PC-3 (cell line): Measurements from ENCODE around the gene KCNQ1OT1. TPM values are rescaled to one million over a fixed set of nuclear protein-coding genes. Genes with fewer than 3 reads are reported as not detected.

Experiments
- ATAC-seq: fragments of 200-7000 bp; cut with Tn5 transposase; 2 replicates; pipeline ENCODE4 v1.9.1; 2020; ENCODE audit warnings: mild to moderate bottlenecking, moderate library complexity
- BruUV-seq: library from RNA; stranded (reverse); fragments of 400-500 nt; replicated peaks from 2 replicates; lab custom pipeline; 2021; lab: Mats Ljungman, UMichigan
- CTCF ChIA-PET: fragments of 300-600 bp; sonication (Branson Sonifier 250); formaldehyde crosslinking; loops from one replicate; lab custom pipeline; 2022; ENCODE audit warnings: antibody characterized with exemption; lab: Charles Lee
- POLR2A ChIA-PET: fragments of 300-600 bp; sonication (Branson Sonifier 250); formaldehyde crosslinking; loops from one replicate; lab custom pipeline; 2022; ENCODE audit warnings: antibody characterized with exemption; ENCODE audit not compliant: unreplicated experiment; lab: Charles Lee
- DNase-seq: peaks from one replicate; pipeline ENCODE4 v3.0.0-alpha.2; 2015
- H2AFZ ChIP-seq: fragments of 300-600 bp; sonication (generic); 2 replicates; pipeline ENCODE4 v1.6.0; 2016; ENCODE audit warnings: antibody characterized with exemption, low read length
- H3F3A ChIP-seq: fragments of 300-600 bp; sonication (generic); one replicate; pipeline ENCODE4 v1.6.0; 2017; ENCODE audit warnings: antibody characterized with exemption, low read length, control low read depth, mild to moderate bottlenecking; ENCODE audit not compliant: unreplicated experiment
- H3K27ac ChIP-seq: fragments of 300-600 bp; sonication (generic); 2 replicates; pipeline ENCODE4 v1.5.1; 2016; ENCODE audit warnings: mild to moderate bottlenecking, low read length
- H3K27me3 ChIP-seq: fragments of 300-600 bp; sonication (generic); 2 replicates; pipeline ENCODE4 v1.6.1; 2016; ENCODE audit warnings: low read length, mixed read lengths
- H3K36me3 ChIP-seq: fragments of 300-600 bp; sonication (generic); 2 replicates; pipeline ENCODE4 v1.6.1; 2016; ENCODE audit warnings: low read depth, mixed run types, low read length, mixed read lengths
- H3K4me1 ChIP-seq: fragments of 300-600 bp; sonication (generic); 2 replicates; pipeline ENCODE4 v1.5.1; 2016; ENCODE audit warnings: low read length; ENCODE audit not compliant: insufficient read depth
- H3K4me2 ChIP-seq: fragments of 300-600 bp; sonication (generic); 2 replicates; pipeline ENCODE4 v1.6.0; 2016; ENCODE audit warnings: low read length
- H3K4me3 ChIP-seq: fragments of 300-600 bp; sonication (generic); 2 replicates; pipeline ENCODE4 v1.5.1; 2016; ENCODE audit warnings: mild to moderate bottlenecking, low read length, mixed read lengths
- H3K79me2 ChIP-seq: fragments of 300-600 bp; sonication (generic); 2 replicates; pipeline ENCODE4 v1.6.1; 2017; ENCODE audit warnings: low read length, mixed read lengths
- H3K9ac ChIP-seq: fragments of 300-600 bp; sonication (generic); 2 replicates; pipeline ENCODE4 v1.6.0; 2016; ENCODE audit warnings: mild to moderate bottlenecking, low read length
- H3K9me2 ChIP-seq: fragments of 300-600 bp; sonication (generic); replicated peaks from 2 replicates; pipeline ENCODE4 v1.6.1; 2016; ENCODE audit warnings: mixed run types, low read length, mixed read lengths
- H3K9me3 ChIP-seq: fragments of 300-600 bp; sonication (generic); 2 replicates; pipeline ENCODE4 v1.6.1; 2016; ENCODE audit warnings: low read length, mixed read lengths
- H4K20me1 ChIP-seq: fragments of 300-600 bp; sonication (generic); 2 replicates; pipeline ENCODE4 v1.6.1; 2016; ENCODE audit warnings: low read length, mixed read lengths
- CTCF ChIP-seq: fragments of 300-600 bp; sonication (generic); conservative IDR thresholded peaks from 2 replicates; pipeline ENCODE4 v1.5.1; 2017; ENCODE audit warnings: antibody characterized with exemption, low read depth, mild to moderate bottlenecking, low read length
- EZH2 ChIP-seq: fragments of 300-600 bp; sonication (generic); IDR thresholded peaks from one replicate; pipeline ENCODE4 v1.6.1; 2017; ENCODE audit warnings: antibody characterized with exemption, mild to moderate bottlenecking, low read length; ENCODE audit not compliant: unreplicated experiment
- EZH2phosphoT487 ChIP-seq: fragments of 300-600 bp; sonication (generic); IDR thresholded peaks from 2 replicates; pipeline ENCODE4 v1.6.1; 2018; ENCODE audit warnings: mild to moderate bottlenecking, antibody characterized with exemption, low read length, borderline replicate concordance
- intact Hi-C: fragments of 100-400 bp; cut with micrococcal nuclease; formaldehyde crosslinking; loops from 2 replicates; pipeline ENCODE4 v1.9.0; 2023
- total RNA-seq: library from RNA; depleted of rRNA; stranded (reverse); fragments of >200 nt; gene quantifications from 2 replicates; pipeline ENCODE4 v1.2.3, GENCODE V29; 2014

The KCNQ1OT1 gene
- total RNA-seq, 1 experiment from 2014 or later = 1.5 TPM

DNA sequence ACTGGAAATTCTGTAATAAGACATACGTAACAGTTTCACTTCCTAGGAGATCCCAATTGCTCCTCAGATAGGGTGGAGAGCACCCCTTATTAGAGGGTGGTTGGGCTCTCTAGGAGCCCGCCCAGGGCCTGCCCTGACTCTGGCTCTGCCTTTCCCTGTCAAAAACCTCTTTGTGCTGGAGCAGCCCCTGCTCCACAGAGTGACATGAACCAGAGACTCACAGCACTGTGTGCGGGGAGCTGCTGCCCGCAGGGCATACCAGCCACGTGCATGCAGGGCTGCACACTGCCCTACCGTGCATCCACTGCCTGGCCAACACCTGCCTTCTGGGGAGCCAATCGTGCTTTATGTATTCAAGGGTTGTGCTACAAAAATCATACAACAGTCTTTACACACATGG, 24.3 kb downstream of the KCNQ1OT1 start:
- CTCF ChIA-PET = no interaction called here
- Histone ChIP-seq H3K4me1 (no peaks in the 10 kb centered on the region), H3K79me2 (peaks cover 24% of the 10 kb centered on the region), H3K36me3 (no peaks in the 10 kb centered on the region), H3K27ac (no peak overlapping the region), H2AFZ (no peak overlapping the region), H3F3A (no peaks in the 10 kb centered on the region), H3K27me3 (no peaks in the 10 kb centered on the region), H3K9me2 (no peaks in the 10 kb centered on the region), H3K9ac (no peak overlapping the region), H3K4me2 (no peak overlapping the region), H4K20me1 (0 out of 2 replicates have a peak, but pooled peaks cover 6% of the 10 kb centered on the region), H3K9me3 (no peaks in the 10 kb centered on the region), H3K4me3 (no peak overlapping the region)
- no TSS peak for BruUV-seq
- DNase-seq (no peak), ATAC-seq (no peak)
- TF ChIP-seq EZH2phosphoT487 = no peak
- TF ChIP-seq EZH2 = no peak
- TF ChIP-seq CTCF = no peak
- POLR2A ChIA-PET = no interaction called here
- intact Hi-C loops = no loop called here

GRCh38 chr11:2674658-2675131, 25.1 kb downstream of the KCNQ1OT1 start:
- TF ChIP-seq EZH2phosphoT487 = no peak
- TF ChIP-seq CTCF = no peak
- TF ChIP-seq EZH2 = no peak
- ChIA-PET CTCF (interaction anchor here (0.7 kb wide), 1 partner anchor 45 kb away, joined by 7 read pairs; no protein-coding TSS in a partner anchor), POLR2A (no interaction called here)
- no peak overlapping the region for H2AFZ ChIP-seq
- H3K27me3 ChIP-seq = no peaks in the 10 kb centered on the region
- no peak overlapping the region for H3K4me3 ChIP-seq
- no peaks in the 10 kb centered on the region for H3K9me2 ChIP-seq
- DNase-seq (no peak), ATAC-seq (no peak)
- no TSS peak for BruUV-seq
- H3K9me3 ChIP-seq = no peaks in the 10 kb centered on the region
- no peaks in the 10 kb centered on the region for H3K36me3 ChIP-seq
- no peak overlapping the region for H3K4me2 ChIP-seq
- peaks cover 24% of the 10 kb centered on the region for H3K79me2 ChIP-seq
- H4K20me1 ChIP-seq = 0 out of 2 replicates have a peak, but pooled peaks cover 6% of the 10 kb centered on the region
- no peak overlapping the region for H3K9ac ChIP-seq
- no peaks in the 10 kb centered on the region for H3F3A ChIP-seq
- no peak overlapping the region for H3K27ac ChIP-seq
- no peaks in the 10 kb centered on the region for H3K4me1 ChIP-seq
- intact Hi-C loops = no loop called here

DNA sequence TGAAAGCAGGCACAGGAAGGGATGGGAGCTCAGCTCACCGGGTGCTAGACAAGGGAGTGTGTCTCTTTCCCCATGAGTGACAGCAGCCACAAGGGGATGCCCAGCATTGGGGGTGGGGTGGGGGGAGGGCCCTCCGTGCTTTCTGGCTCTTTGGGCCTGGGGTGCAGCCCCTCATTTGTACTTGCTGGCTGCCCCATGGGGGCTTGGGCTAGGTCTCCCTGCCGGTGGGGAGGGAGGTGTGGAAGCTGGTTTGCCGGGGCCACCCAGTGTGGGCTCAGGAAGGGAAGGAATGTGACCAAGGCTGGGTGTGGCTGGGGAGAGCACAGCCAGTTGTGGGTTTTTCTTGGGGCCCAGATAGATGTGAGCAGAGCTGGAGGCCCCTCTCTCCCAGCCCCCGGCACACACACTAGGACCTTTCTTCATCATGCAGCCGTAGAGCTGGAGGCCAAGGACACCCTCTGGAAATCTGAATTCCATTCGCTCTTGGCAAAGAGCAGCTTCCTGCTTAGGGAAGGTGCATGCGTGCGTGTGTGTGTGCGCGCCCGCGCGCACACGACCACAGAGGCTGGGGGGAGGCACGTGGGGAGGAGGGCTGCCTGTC, 25.8 kb downstream of the KCNQ1OT1 start:
- BruUV-seq = no TSS peak
- POLR2A ChIA-PET = no interaction called here
- peaks cover 24% of the 10 kb centered on the region for H3K79me2 ChIP-seq

More for the DNA sequence above, 25.8 kb downstream of the KCNQ1OT1 start:
- Histone ChIP-seq H3K4me1 (no peaks in the 10 kb centered on the region), H3K27me3 (no peaks in the 10 kb centered on the region), H3K27ac (no peak overlapping the region), H2AFZ (no peak overlapping the region), H3K9me3 (no peaks in the 10 kb centered on the region), H3F3A (no peaks in the 10 kb centered on the region), H4K20me1 (0 out of 2 replicates have a peak, but pooled peaks cover 6% of the 10 kb centered on the region), H3K4me3 (no peak overlapping the region), H3K36me3 (no peaks in the 10 kb centered on the region), H3K9ac (no peak overlapping the region), H3K9me2 (no peaks in the 10 kb centered on the region), H3K4me2 (no peak overlapping the region)
- ATAC-seq (no peak), DNase-seq (no peak)
- no peak for TF ChIP-seq EZH2
- no peak for TF ChIP-seq EZH2phosphoT487
- TF ChIP-seq CTCF = no peak
- intact Hi-C loops = no loop called here
- CTCF ChIA-PET = no interaction called here
